ENCODE data around the gene MAP3K8. TPM values are rescaled to one million over a fixed set of nuclear protein-coding genes. Genes with fewer than 3 reads are reported as not detected.

Gene MAP3K8
- total and polyA plus RNA-seq, 10 of the 15 experiments (the other 5 are each of a cell fraction or from before 2014, with no cell fraction given), result 25.5 to 115 (median 40.2) TPM

- no peak; the same call in 1 of the 2 replicates for TF ChIP-seq YY1 (IDR thresholded peaks at IDR 0.05; ENCODE audit: low read depth, low read length)
- TF ChIP-seq CBFB (IDR thresholded peaks at IDR 0.05; ENCODE audit: low read depth), result no peak
- no peak for TF ChIP-seq TCF3 (IDR thresholded peaks at IDR 0.05; ENCODE audit: borderline replicate concordance, insufficient read depth, low read depth, low read length)
- no peak for TF ChIP-seq SIX5 (IDR thresholded peaks at IDR 0.05; ENCODE audit: low read depth, low read length, severe bottlenecking)
- TF ChIP-seq SMAD1 (IDR thresholded peaks at IDR 0.05; ENCODE audit: low read depth, partially characterized antibody), result no peak
- no peak for TF ChIP-seq ZBTB40 (IDR thresholded peaks at IDR 0.05; ENCODE audit: borderline replicate concordance)
- no peak for TF ChIP-seq ZNF687 (IDR thresholded peaks at IDR 0.05)
- no peak for TF ChIP-seq E2F8 (IDR thresholded peaks at IDR 0.05; ENCODE audit: low read depth, partially characterized antibody)
- no peak for TF ChIP-seq FOXK2 (IDR thresholded peaks at IDR 0.05)
- TF ChIP-seq BCL11A (IDR thresholded peaks at IDR 0.05; ENCODE audit: low read depth, low read length), result no peak
- peak; percentile 96 for TF ChIP-seq IKZF1 (conservative IDR thresholded peaks at IDR 0.05)
- TF ChIP-seq HCFC1 (IDR thresholded peaks at IDR 0.05; ENCODE audit: low read length), result no peak
- no peak for TF ChIP-seq TCF12 (IDR thresholded peaks at IDR 0.05; ENCODE audit: low read depth, low read length)
- TF ChIP-seq IKZF2 (IDR thresholded peaks at IDR 0.05), result peak; percentile 95 to 97
- TF ChIP-seq CTCF (IDR thresholded peaks at IDR 0.05 in 2 of 3, conservative IDR thresholded peaks at IDR 0.05 in 1 of 3; ENCODE audit: control insufficient read depth in 2 of 3, extremely low read depth in 1 of 3, insufficient read depth in 1 of 3, low read depth in 3 of 3, low read length in 3 of 3), result peak; percentile 20 to 45 (median 37); a peak in 5 of 6 replicates
- TF ChIP-seq GATAD2B (conservative IDR thresholded peaks at IDR 0.05; ENCODE audit: low read depth), result peak; percentile 74; the same call in 1 of the 2 replicates
Observed at GRCh38 chr10:30493609-30494530, 59.9 kb downstream of the MAP3K8 start (continued).
